ENCODE data around the gene HERC2. TPM values are rescaled to one million over a fixed set of nuclear protein-coding genes. Genes with fewer than 3 reads are reported as not detected.
"Not testable (repeated sequence)": the region's sequence is repeated elsewhere in the genome, so short reads cannot be mapped to it uniquely, and the experiment has no call there.

The HERC2 gene, protein sequence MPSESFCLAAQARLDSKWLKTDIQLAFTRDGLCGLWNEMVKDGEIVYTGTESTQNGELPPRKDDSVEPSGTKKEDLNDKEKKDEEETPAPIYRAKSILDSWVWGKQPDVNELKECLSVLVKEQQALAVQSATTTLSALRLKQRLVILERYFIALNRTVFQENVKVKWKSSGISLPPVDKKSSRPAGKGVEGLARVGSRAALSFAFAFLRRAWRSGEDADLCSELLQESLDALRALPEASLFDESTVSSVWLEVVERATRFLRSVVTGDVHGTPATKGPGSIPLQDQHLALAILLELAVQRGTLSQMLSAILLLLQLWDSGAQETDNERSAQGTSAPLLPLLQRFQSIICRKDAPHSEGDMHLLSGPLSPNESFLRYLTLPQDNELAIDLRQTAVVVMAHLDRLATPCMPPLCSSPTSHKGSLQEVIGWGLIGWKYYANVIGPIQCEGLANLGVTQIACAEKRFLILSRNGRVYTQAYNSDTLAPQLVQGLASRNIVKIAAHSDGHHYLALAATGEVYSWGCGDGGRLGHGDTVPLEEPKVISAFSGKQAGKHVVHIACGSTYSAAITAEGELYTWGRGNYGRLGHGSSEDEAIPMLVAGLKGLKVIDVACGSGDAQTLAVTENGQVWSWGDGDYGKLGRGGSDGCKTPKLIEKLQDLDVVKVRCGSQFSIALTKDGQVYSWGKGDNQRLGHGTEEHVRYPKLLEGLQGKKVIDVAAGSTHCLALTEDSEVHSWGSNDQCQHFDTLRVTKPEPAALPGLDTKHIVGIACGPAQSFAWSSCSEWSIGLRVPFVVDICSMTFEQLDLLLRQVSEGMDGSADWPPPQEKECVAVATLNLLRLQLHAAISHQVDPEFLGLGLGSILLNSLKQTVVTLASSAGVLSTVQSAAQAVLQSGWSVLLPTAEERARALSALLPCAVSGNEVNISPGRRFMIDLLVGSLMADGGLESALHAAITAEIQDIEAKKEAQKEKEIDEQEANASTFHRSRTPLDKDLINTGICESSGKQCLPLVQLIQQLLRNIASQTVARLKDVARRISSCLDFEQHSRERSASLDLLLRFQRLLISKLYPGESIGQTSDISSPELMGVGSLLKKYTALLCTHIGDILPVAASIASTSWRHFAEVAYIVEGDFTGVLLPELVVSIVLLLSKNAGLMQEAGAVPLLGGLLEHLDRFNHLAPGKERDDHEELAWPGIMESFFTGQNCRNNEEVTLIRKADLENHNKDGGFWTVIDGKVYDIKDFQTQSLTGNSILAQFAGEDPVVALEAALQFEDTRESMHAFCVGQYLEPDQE (N-terminal part only)
- polyA plus RNA-seq (2012; rRNA removed), result 18.9 and 22.3 TPM in 2 replicates
- 14.0 and 16.4 TPM in 2 replicates for polyA plus RNA-seq (2012; cell fraction: cytosol; rRNA removed)
- polyA plus RNA-seq (2012; cell fraction: nucleus; rRNA removed), result 65.0 and 72.4 TPM in 2 replicates

DNA sequence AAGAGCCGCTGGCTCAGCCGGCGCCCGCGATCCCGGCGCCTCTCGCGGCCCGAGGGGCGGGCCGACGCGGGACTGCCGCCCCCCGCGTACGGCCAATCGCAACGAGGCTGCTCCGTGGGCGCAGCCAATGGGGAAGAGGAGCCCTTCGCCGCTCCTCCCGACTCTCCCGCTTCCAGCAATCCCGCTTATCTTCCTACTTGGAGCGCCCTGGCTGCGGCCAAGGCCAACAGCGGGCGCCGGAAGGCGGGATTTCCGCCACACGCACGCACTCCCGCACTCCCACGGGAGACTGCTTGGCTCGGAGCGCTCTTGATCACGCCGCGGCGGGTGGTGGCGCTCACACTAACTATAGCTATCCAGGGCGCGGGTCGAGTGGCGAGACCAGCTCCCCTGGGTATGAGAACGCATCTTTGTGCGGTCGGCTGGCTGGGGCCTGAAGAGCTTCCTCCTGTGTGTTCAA lies at the start of gene HERC2:
TSS of gene HERC2 (minus strand) at position 51 of the 460 bp plus-strand sequence. CDS start 746 bp downstream, outside the sequence.
- H3K27ac ChIP-seq (ENCODE audit: low read depth in 2 of 2, low read length in 1 of 2); H3K36me3 ChIP-seq (replicated peaks in 1 of 2; ENCODE audit: control insufficient read depth in 1 of 2, insufficient read depth in 2 of 2, low read length in 1 of 2); H3K27me3 ChIP-seq (ENCODE audit: insufficient read depth); H2AFZ ChIP-seq (ENCODE audit: low read depth); H3K4me1 ChIP-seq (ENCODE audit: control insufficient read depth in 1 of 2, insufficient read depth in 2 of 2, low read depth in 1 of 2, low read length in 1 of 2); H3F3A ChIP-seq (replicated peaks; ENCODE audit: insufficient read depth); H3K9me2 ChIP-seq; H4K20me1 ChIP-seq (ENCODE audit: insufficient read depth); H3K9me3 ChIP-seq; CTCF ChIA-PET; POLR2A ChIA-PET; DNase-seq: not testable (repeated sequence)
- Histone ChIP-seq H3K9ac (peak within 1 kb of the TSS; percentile 31; the same call in 1 of the 2 replicates), H3K79me2 (ENCODE audit: insufficient read depth) (peaks cover 26% of the 10 kb centered on the region), H3K4me3 (ENCODE audit: low read depth in 2 of 2, low read length in 1 of 2) (peak within 1 kb of the TSS; percentile 43 to 48), H3K4me2 (peak within 1 kb of the TSS; percentile 44; the same call in 1 of the 2 replicates)
- no CpG with 5 or more reads among the region's 52 CpGs for WGBS (ENCODE audit: low lambda C conversion rate)

DNA sequence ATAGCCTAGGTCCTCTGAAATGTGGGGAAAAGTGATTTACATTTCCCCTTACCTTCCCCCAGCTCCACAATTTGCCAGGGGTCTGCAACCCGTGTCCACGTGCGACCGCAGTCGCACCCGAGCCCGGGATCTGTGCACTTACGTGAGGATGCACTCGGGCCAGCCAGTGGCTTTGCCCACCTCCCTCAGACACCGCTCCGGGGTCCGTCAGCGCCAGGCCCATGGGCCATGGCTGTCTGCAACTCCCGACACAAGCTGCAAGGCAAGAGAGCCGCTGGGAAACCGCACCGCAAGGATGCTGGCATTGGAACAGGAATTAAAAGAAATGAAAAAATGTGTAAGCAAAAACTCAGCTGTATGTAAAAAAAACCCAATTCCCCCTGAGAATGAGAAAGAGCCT lies 43.5 kb upstream of the HERC2 start:
- no CpG with 5 or more reads among the region's 17 CpGs for WGBS (ENCODE audit: low lambda C conversion rate)
- H3F3A ChIP-seq (replicated peaks; ENCODE audit: insufficient read depth); POLR2A ChIA-PET; H3K79me2 ChIP-seq (ENCODE audit: insufficient read depth); H3K36me3 ChIP-seq (replicated peaks in 1 of 2; ENCODE audit: control insufficient read depth in 1 of 2, insufficient read depth in 2 of 2, low read length in 1 of 2); H3K27ac ChIP-seq (ENCODE audit: low read depth in 2 of 2, low read length in 1 of 2); H3K27me3 ChIP-seq (ENCODE audit: insufficient read depth); H3K9me2 ChIP-seq; H3K4me1 ChIP-seq (ENCODE audit: control insufficient read depth in 1 of 2, insufficient read depth in 2 of 2, low read depth in 1 of 2, low read length in 1 of 2); H3K4me2 ChIP-seq; CTCF ChIA-PET; H3K9ac ChIP-seq; H3K9me3 ChIP-seq; H2AFZ ChIP-seq (ENCODE audit: low read depth); H3K4me3 ChIP-seq (ENCODE audit: low read depth in 2 of 2, low read length in 1 of 2); DNase-seq; H4K20me1 ChIP-seq (ENCODE audit: insufficient read depth): not testable (repeated sequence)

DNA sequence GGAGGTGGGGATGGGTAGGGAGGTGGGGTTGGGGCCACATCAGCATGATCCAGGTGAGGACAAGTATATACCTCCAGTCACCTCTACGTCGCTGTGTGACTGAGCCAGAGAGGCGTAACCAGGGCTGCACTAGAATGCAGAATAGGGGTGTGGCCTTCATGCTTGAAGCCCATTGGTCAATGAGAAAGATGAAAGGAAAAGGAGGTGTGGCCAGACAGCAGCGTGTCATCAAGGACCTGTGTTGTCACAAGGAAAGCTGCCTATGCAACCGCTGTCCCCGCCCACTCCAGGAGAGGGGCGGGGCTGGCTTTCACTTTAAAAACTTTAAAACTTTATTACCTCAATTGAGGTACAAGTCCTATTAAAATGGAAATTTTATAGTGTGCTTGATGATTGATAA lies 36.0 kb upstream of the HERC2 start, which contains the start of gene GOLGA6L24:
TSS of gene GOLGA6L24 (minus strand) at position 101 of the 400 bp plus-strand sequence. CDS start at position 40, 61 bp downstream.
- H3K9ac ChIP-seq; H3K36me3 ChIP-seq (replicated peaks in 1 of 2; ENCODE audit: control insufficient read depth in 1 of 2, insufficient read depth in 2 of 2, low read length in 1 of 2); H3K9me2 ChIP-seq; H3K4me2 ChIP-seq; H3K27me3 ChIP-seq (ENCODE audit: insufficient read depth); DNase-seq; H3K9me3 ChIP-seq; H3K4me1 ChIP-seq (ENCODE audit: control insufficient read depth in 1 of 2, insufficient read depth in 2 of 2, low read depth in 1 of 2, low read length in 1 of 2); H4K20me1 ChIP-seq (ENCODE audit: insufficient read depth); H3K79me2 ChIP-seq (ENCODE audit: insufficient read depth); POLR2A ChIA-PET; H2AFZ ChIP-seq (ENCODE audit: low read depth); CTCF ChIA-PET; H3K27ac ChIP-seq (ENCODE audit: low read depth in 2 of 2, low read length in 1 of 2); H3K4me3 ChIP-seq (ENCODE audit: low read depth in 2 of 2, low read length in 1 of 2); H3F3A ChIP-seq (replicated peaks; ENCODE audit: insufficient read depth): not testable (repeated sequence)
- WGBS (ENCODE audit: low lambda C conversion rate), result no CpG with 5 or more reads among the region's 7 CpGs

DNA sequence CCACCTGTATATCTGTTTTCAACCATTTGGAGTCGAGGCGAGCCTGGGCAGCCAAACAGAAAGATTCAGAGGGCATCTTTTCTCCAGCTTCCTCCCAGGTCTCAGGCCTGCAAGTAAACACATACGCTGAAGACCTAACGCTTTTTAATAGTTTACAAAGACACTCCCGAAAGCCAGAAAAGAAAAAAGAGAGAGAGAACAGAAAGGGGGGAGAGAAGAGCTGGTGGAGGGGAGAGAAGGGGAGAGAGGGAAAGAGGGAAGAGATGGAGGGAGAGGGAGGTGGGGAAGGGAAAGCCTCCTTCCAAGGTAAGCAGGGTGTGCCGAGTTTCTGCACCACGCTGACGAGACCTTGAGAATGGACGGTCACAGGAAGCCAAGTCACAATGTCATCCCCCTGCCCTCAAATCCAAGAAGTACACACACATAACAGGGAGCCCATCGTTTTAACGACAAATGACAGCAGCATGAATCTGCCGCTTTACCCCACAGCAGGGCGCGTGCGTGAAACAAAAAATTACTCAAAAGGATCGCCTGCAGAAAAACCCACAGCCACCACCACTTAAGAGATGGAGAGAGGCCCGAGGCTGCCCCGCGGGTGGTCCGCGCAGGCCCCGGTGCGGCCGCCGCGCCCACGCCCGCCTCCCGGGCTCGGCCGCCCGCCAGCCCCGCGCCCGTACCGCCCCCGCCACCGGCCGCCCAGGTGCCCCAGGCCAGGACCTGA lies 461 bp downstream of the HERC2 start:
- H3K36me3 ChIP-seq (replicated peaks in 1 of 2; ENCODE audit: control insufficient read depth in 1 of 2, insufficient read depth in 2 of 2, low read length in 1 of 2); H2AFZ ChIP-seq (ENCODE audit: low read depth); POLR2A ChIA-PET; CTCF ChIA-PET; H3K27ac ChIP-seq (ENCODE audit: low read depth in 2 of 2, low read length in 1 of 2); H4K20me1 ChIP-seq (ENCODE audit: insufficient read depth); DNase-seq; H3K4me1 ChIP-seq (ENCODE audit: control insufficient read depth in 1 of 2, insufficient read depth in 2 of 2, low read depth in 1 of 2, low read length in 1 of 2); H3F3A ChIP-seq (replicated peaks; ENCODE audit: insufficient read depth); H3K9me2 ChIP-seq; H3K27me3 ChIP-seq (ENCODE audit: insufficient read depth); H3K9me3 ChIP-seq: not testable (repeated sequence)
- peak overlapping the region; percentile 31; the same call in 1 of the 2 replicates for H3K9ac ChIP-seq
- peaks cover 32% of the 10 kb centered on the region for H3K79me2 ChIP-seq (ENCODE audit: insufficient read depth)
- 0% methylated on average over 9 of the region's 39 CpGs for WGBS (ENCODE audit: low lambda C conversion rate)
- H3K4me3 ChIP-seq (ENCODE audit: low read depth in 2 of 2, low read length in 1 of 2), result peak overlapping the region; percentile 43 to 48
- peak overlapping the region; percentile 44; the same call in 1 of the 2 replicates for H3K4me2 ChIP-seq

DNA sequence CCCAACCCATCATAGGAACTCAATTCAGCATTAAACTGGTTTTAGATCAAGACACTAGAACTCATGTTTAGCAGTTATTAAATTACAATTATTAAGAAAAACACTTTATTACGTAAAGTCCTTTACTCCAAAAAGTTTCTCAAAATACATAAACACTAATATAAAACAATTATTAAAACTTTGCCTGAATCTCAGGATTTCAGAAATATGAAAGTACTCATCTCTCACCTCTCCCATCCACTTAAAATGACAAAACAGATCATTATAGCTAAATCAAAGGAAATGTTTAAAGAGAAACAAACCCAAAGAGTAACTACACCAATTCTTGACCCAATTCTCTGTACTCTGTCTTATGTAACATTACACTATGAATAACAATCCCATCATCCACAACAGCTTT lies 2.3 kb downstream of the HERC2 start:
- H3K79me2 ChIP-seq (ENCODE audit: insufficient read depth), result peaks cover 44% of the 10 kb centered on the region
- H3K4me1 ChIP-seq (ENCODE audit: control insufficient read depth in 1 of 2, insufficient read depth in 2 of 2, low read depth in 1 of 2, low read length in 1 of 2); H3F3A ChIP-seq (replicated peaks; ENCODE audit: insufficient read depth); CTCF ChIA-PET; H3K27me3 ChIP-seq (ENCODE audit: insufficient read depth); H3K36me3 ChIP-seq (replicated peaks in 1 of 2; ENCODE audit: control insufficient read depth in 1 of 2, insufficient read depth in 2 of 2, low read length in 1 of 2); POLR2A ChIA-PET; H3K9me3 ChIP-seq; H2AFZ ChIP-seq (ENCODE audit: low read depth); H3K4me2 ChIP-seq; H3K4me3 ChIP-seq (ENCODE audit: low read depth in 2 of 2, low read length in 1 of 2); H3K27ac ChIP-seq (ENCODE audit: low read depth in 2 of 2, low read length in 1 of 2); H3K9ac ChIP-seq; H3K9me2 ChIP-seq; H4K20me1 ChIP-seq (ENCODE audit: insufficient read depth); DNase-seq: not testable (repeated sequence)
- WGBS (ENCODE audit: low lambda C conversion rate), result 91% methylated on average over 1 of the region's 1 CpG

All from SK-N-SH (cell line).